Measurements from ENCODE around the gene ANGPTL1. TPM values are rescaled to one million over a fixed set of nuclear protein-coding genes. Genes with fewer than 3 reads are reported as not detected.

The ANGPTL1 gene
- total and polyA plus RNA-seq, 4 donors = 24.2 to 65.6 (median 52.1) TPM

- Histone ChIP-seq H3K4me3 (ENCODE audit: low read length in 2 of 2) (no peak overlapping the region), H3K4me1 (ENCODE audit: control insufficient read depth in 1 of 2, insufficient read depth in 2 of 2, low read length in 2 of 2) (no peaks in the 10 kb centered on the region), H3K27me3 (ENCODE audit: control insufficient read depth in 1 of 2, insufficient read depth in 2 of 2, low read length in 1 of 2) (no peaks in the 10 kb centered on the region), H3K9me3 (ENCODE audit: control insufficient read depth, low read length) (no peaks in the 10 kb centered on the region), H3K27ac (ENCODE audit: low read depth in 1 of 2, low read length in 2 of 2) (no peak overlapping the region), H3K36me3 (ENCODE audit: control insufficient read depth in 1 of 2, insufficient read depth in 2 of 2, low read length in 1 of 2) (no peaks in the 10 kb centered on the region)
- intact Hi-C loops (cut with DNase I) = no loop called here
- ATAC-seq (ENCODE audit: low FRiP score) (no peak), DNase-seq (no peak)
- 99 to 100% methylated on average over 1 of the region's 1 CpG for WGBS, 2 donors
Measured at GRCh38 chr1:178901482-178902125, 30.7 kb upstream of the ANGPTL1 start.

- ATAC-seq (ENCODE audit: low FRiP score) (no peak), DNase-seq (no peak)
- H3K9me3 ChIP-seq (ENCODE audit: control insufficient read depth, low read length) = no peaks in the 10 kb centered on the region
- no peaks in the 10 kb centered on the region for H3K4me1 ChIP-seq (ENCODE audit: control insufficient read depth in 1 of 2, insufficient read depth in 2 of 2, low read length in 2 of 2)
- no peak overlapping the region for H3K4me3 ChIP-seq (ENCODE audit: low read length in 2 of 2)
- WGBS, 2 donors = 97 to 100% methylated on average over 2 of the region's 2 CpGs
- H3K27me3 ChIP-seq (ENCODE audit: control insufficient read depth in 1 of 2, insufficient read depth in 2 of 2, low read length in 1 of 2) = no peaks in the 10 kb centered on the region
- no peak overlapping the region for H3K27ac ChIP-seq (ENCODE audit: low read depth in 1 of 2, low read length in 2 of 2)
- no peaks in the 10 kb centered on the region for H3K36me3 ChIP-seq (ENCODE audit: control insufficient read depth in 1 of 2, insufficient read depth in 2 of 2, low read length in 1 of 2)
- intact Hi-C loops (cut with DNase I) = no loop called here
Measured at GRCh38 chr1:178899402-178899801, 28.5 kb upstream of the ANGPTL1 start.

- 97 to 100% methylated on average over 1 of the region's 1 CpG for WGBS, 2 donors
- H3K27ac ChIP-seq (ENCODE audit: low read depth in 1 of 2, low read length in 2 of 2) = no peak overlapping the region
- H3K4me3 ChIP-seq (ENCODE audit: low read length in 2 of 2) = no peak overlapping the region
- no peaks in the 10 kb centered on the region for H3K4me1 ChIP-seq (ENCODE audit: control insufficient read depth in 1 of 2, insufficient read depth in 2 of 2, low read length in 2 of 2)
- H3K27me3 ChIP-seq (ENCODE audit: control insufficient read depth in 1 of 2, insufficient read depth in 2 of 2, low read length in 1 of 2) = no peaks in the 10 kb centered on the region
- ATAC-seq (ENCODE audit: low FRiP score) (no peak), DNase-seq (no peak)
- intact Hi-C loops (cut with DNase I) = no loop called here
- no peaks in the 10 kb centered on the region for H3K9me3 ChIP-seq (ENCODE audit: control insufficient read depth, low read length)
- H3K36me3 ChIP-seq (ENCODE audit: control insufficient read depth in 1 of 2, insufficient read depth in 2 of 2, low read length in 1 of 2) = no peaks in the 10 kb centered on the region
Measured at GRCh38 chr1:178898401-178898800, 27.5 kb upstream of the ANGPTL1 start.

- DNase-seq (no peak), ATAC-seq (ENCODE audit: low FRiP score) (no peak)
- Histone ChIP-seq H3K27me3 (ENCODE audit: control insufficient read depth in 1 of 2, insufficient read depth in 2 of 2, low read length in 1 of 2) (no peaks in the 10 kb centered on the region), H3K4me3 (ENCODE audit: low read length in 2 of 2) (no peak overlapping the region), H3K36me3 (ENCODE audit: control insufficient read depth in 1 of 2, insufficient read depth in 2 of 2, low read length in 1 of 2) (no peaks in the 10 kb centered on the region), H3K27ac (ENCODE audit: low read depth in 1 of 2, low read length in 2 of 2) (no peak overlapping the region), H3K9me3 (ENCODE audit: control insufficient read depth, low read length) (no peaks in the 10 kb centered on the region), H3K4me1 (ENCODE audit: control insufficient read depth in 1 of 2, insufficient read depth in 2 of 2, low read length in 2 of 2) (no peaks in the 10 kb centered on the region)
- intact Hi-C loops (cut with DNase I) = no loop called here
Measured at GRCh38 chr1:178895928-178896327, 25.1 kb upstream of the ANGPTL1 start.

- 99 to 100% methylated on average over 2 of the region's 2 CpGs for WGBS, 2 donors
Measured at GRCh38 chr1:178886551-178886950, 15.7 kb upstream of the ANGPTL1 start.

GRCh38 chr1:178885869-178886268 lies 15.0 kb upstream of the ANGPTL1 start:
- intact Hi-C loops (cut with DNase I) = no loop called here
- WGBS, 2 donors = 93 to 94% methylated on average over 4 of the region's 4 CpGs
- Histone ChIP-seq H3K27ac (ENCODE audit: low read depth in 1 of 2, low read length in 2 of 2) (no peak overlapping the region), H3K9me3 (ENCODE audit: control insufficient read depth, low read length) (peaks cover 1% of the 10 kb centered on the region), H3K27me3 (ENCODE audit: control insufficient read depth in 1 of 2, insufficient read depth in 2 of 2, low read length in 1 of 2) (no peaks in the 10 kb centered on the region), H3K36me3 (ENCODE audit: control insufficient read depth in 1 of 2, insufficient read depth in 2 of 2, low read length in 1 of 2) (no peaks in the 10 kb centered on the region), H3K4me1 (ENCODE audit: control insufficient read depth in 1 of 2, insufficient read depth in 2 of 2, low read length in 2 of 2) (no peaks in the 10 kb centered on the region), H3K4me3 (ENCODE audit: low read length in 2 of 2) (no peak overlapping the region)
- DNase-seq (no peak), ATAC-seq (ENCODE audit: low FRiP score) (no peak)

More at GRCh38 chr1:178886551-178886950, 15.7 kb upstream of the ANGPTL1 start:
- H3K36me3 ChIP-seq (ENCODE audit: control insufficient read depth in 1 of 2, insufficient read depth in 2 of 2, low read length in 1 of 2) = no peaks in the 10 kb centered on the region
- no peak overlapping the region for H3K4me3 ChIP-seq (ENCODE audit: low read length in 2 of 2)
- H3K9me3 ChIP-seq (ENCODE audit: control insufficient read depth, low read length) = no peaks in the 10 kb centered on the region
- intact Hi-C loops (cut with DNase I) = no loop called here
- no peak overlapping the region for H3K27ac ChIP-seq (ENCODE audit: low read depth in 1 of 2, low read length in 2 of 2)
- H3K27me3 ChIP-seq (ENCODE audit: control insufficient read depth in 1 of 2, insufficient read depth in 2 of 2, low read length in 1 of 2) = no peaks in the 10 kb centered on the region
- DNase-seq (no peak), ATAC-seq (ENCODE audit: low FRiP score) (no peak)
- H3K4me1 ChIP-seq (ENCODE audit: control insufficient read depth in 1 of 2, insufficient read depth in 2 of 2, low read length in 2 of 2) = no peaks in the 10 kb centered on the region

- Histone ChIP-seq H3K4me3 (ENCODE audit: low read length in 2 of 2) (no peak overlapping the region), H3K36me3 (ENCODE audit: control insufficient read depth in 1 of 2, insufficient read depth in 2 of 2, low read length in 1 of 2) (no peaks in the 10 kb centered on the region), H3K9me3 (ENCODE audit: control insufficient read depth, low read length) (peaks cover 1% of the 10 kb centered on the region), H3K27ac (ENCODE audit: low read depth in 1 of 2, low read length in 2 of 2) (no peak overlapping the region), H3K4me1 (ENCODE audit: control insufficient read depth in 1 of 2, insufficient read depth in 2 of 2, low read length in 2 of 2) (no peaks in the 10 kb centered on the region), H3K27me3 (ENCODE audit: control insufficient read depth in 1 of 2, insufficient read depth in 2 of 2, low read length in 1 of 2) (no peaks in the 10 kb centered on the region)
- WGBS, 2 donors = 94 to 99% methylated on average over 3 of the region's 3 CpGs
- intact Hi-C loops (cut with DNase I) = no loop called here
- ATAC-seq (ENCODE audit: low FRiP score) = no peak
- DNase-seq = no peak
Measured at GRCh38 chr1:178881950-178882349, 11.1 kb upstream of the ANGPTL1 start.

- no peak overlapping the region for H3K4me3 ChIP-seq (ENCODE audit: low read length in 2 of 2)
- H3K4me1 ChIP-seq (ENCODE audit: control insufficient read depth in 1 of 2, insufficient read depth in 2 of 2, low read length in 2 of 2) = no peaks in the 10 kb centered on the region
- H3K27me3 ChIP-seq (ENCODE audit: control insufficient read depth in 1 of 2, insufficient read depth in 2 of 2, low read length in 1 of 2) = no peaks in the 10 kb centered on the region
- no peak for ATAC-seq (ENCODE audit: low FRiP score)
- H3K9me3 ChIP-seq (ENCODE audit: control insufficient read depth, low read length) = peaks cover 1% of the 10 kb centered on the region
- intact Hi-C loops (cut with DNase I) = no loop called here
- no peak for DNase-seq
- no peaks in the 10 kb centered on the region for H3K36me3 ChIP-seq (ENCODE audit: control insufficient read depth in 1 of 2, insufficient read depth in 2 of 2, low read length in 1 of 2)
- H3K27ac ChIP-seq (ENCODE audit: low read depth in 1 of 2, low read length in 2 of 2) = no peak overlapping the region
- 92% methylated on average over 3 of the region's 3 CpGs for WGBS, 2 donors
Measured at GRCh38 chr1:178877896-178878295, 7.0 kb upstream of the ANGPTL1 start.

- ATAC-seq (ENCODE audit: low FRiP score) = no peak
Measured at GRCh38 chr1:178875936-178876335, 5.1 kb upstream of the ANGPTL1 start.

More at GRCh38 chr1:178875936-178876335, 5.1 kb upstream of the ANGPTL1 start:
- H3K27ac ChIP-seq (ENCODE audit: low read depth in 1 of 2, low read length in 2 of 2) = no peak overlapping the region
- peaks cover 0 to under 1% of the 10 kb centered on the region in 2 donors for H3K4me1 ChIP-seq (ENCODE audit: control insufficient read depth in 1 of 2, insufficient read depth in 2 of 2, low read length in 2 of 2)
- intact Hi-C loops (cut with DNase I) = no loop called here
- no peaks in the 10 kb centered on the region for H3K36me3 ChIP-seq (ENCODE audit: control insufficient read depth in 1 of 2, insufficient read depth in 2 of 2, low read length in 1 of 2)
- no peak for DNase-seq
- H3K4me3 ChIP-seq (ENCODE audit: low read length in 2 of 2) = no peak overlapping the region
- H3K9me3 ChIP-seq (ENCODE audit: control insufficient read depth, low read length) = no peaks in the 10 kb centered on the region
- H3K27me3 ChIP-seq (ENCODE audit: control insufficient read depth in 1 of 2, insufficient read depth in 2 of 2, low read length in 1 of 2) = no peaks in the 10 kb centered on the region

Measured in aorta (tissue), 5 donors.